ENCODE data around the gene PPM1L. TPM values are rescaled to one million over a fixed set of nuclear protein-coding genes. Genes with fewer than 3 reads are reported as not detected.
A peak's percentile ranks its signal among the peaks of the same experiment; 100 is the strongest.

The PPM1L gene
- total RNA-seq, 2 donors from 2014 or later = 2.1 to 3.5 TPM

GRCh38 chr3:160754855-160755747 is 930 bp upstream of the PPM1L start:
- H3K36me3 Mint-ChIP-seq = peaks cover 6 to 14% of the 10 kb centered on the region in 2 donors
- ATAC-seq (peak; percentile 87), DNase-seq (ENCODE audit: low spot score in 2 of 2) (peak; percentile 83 to 87)
- H3K9me3 Mint-ChIP-seq = no peaks in the 10 kb centered on the region
- H3K27ac Mint-ChIP-seq = peak overlapping the region; percentile 92 to 96

DNA sequence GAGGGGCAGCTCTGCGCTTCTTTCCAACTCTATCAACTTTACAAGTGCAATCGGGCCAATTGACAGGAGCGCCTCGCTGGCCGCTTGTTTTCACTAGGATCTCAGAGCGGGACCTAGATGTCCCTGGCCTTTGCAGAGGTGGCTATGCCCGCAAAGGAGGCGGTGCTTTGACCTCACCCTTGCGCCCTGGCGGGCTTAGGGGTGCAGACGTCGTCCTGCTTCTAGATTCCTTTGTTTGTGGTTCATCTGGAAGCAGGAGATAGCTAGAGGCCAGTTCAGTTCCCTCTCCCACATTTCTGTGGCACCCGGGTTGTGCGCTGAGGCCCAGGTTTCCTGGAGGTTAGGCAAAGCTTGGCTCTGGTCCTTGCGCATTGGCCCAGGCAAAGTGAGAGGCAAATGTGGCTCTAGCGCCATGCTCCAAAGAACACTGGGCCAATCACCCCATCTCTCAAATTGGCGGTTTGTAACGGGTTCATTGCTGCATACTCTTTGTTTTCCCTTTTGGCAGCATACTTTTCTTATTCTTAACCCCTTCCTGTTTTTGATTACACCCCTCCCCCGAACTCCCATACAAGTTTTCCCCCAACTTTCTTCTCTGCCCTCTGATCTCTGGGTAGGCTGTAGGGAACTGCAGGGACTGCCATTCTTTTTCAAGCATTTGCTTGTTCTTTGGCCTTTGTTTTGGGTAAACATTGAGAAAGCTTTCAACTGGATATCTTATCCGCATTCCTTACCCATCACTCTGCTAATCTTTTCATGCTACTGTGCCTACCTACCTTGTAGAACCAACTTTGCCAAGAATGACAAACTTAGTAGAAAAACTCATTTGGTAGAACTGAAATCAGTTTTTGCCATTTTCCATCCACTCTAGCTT is 1.4 kb downstream of the PPM1L start:
- Mint-ChIP-seq H3K9me3 (no peaks in the 10 kb centered on the region), H3K36me3 (peaks cover 6 to 14% of the 10 kb centered on the region in 2 donors), H3K27ac (no peak overlapping the region)
- no peak for DNase-seq (ENCODE audit: low spot score in 2 of 2)
- no peak for ATAC-seq

GRCh38 chr3:160758929-160759577 is 3.0 kb downstream of the PPM1L start:
- ATAC-seq = no peak

DNA sequence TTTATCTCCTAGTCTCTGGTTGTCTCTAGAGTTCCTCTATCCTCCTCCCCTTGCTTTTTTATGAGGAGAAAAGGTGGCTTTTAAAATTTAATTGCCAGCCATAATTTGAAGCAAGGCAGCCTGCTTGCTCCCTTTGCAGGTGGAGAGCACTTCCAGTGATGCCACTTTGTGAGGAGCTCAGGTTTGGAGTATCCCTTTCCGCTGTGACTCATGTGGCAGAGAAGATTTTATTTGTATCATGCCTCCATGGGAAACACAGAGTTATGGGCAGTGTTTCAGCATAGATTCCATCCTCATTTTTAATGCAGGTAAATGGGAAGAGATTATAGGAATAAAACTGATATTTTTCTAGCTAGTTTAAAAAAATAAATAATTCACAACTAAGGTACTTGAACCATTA is 7.0 kb downstream of the PPM1L start:
- DNase-seq (ENCODE audit: low spot score in 2 of 2) = no peak
- H3K9me3 Mint-ChIP-seq = no peaks in the 10 kb centered on the region
- no peak overlapping the region for H3K27ac Mint-ChIP-seq
- ATAC-seq = no peak
- H3K36me3 Mint-ChIP-seq = no peaks in the 10 kb centered on the region

More at GRCh38 chr3:160758929-160759577, 3.0 kb downstream of the PPM1L start:
- H3K27ac Mint-ChIP-seq = no peak overlapping the region
- H3K36me3 Mint-ChIP-seq = peaks cover 6 to 14% of the 10 kb centered on the region in 2 donors
- no peak for DNase-seq (ENCODE audit: low spot score in 2 of 2)
- no peaks in the 10 kb centered on the region for H3K9me3 Mint-ChIP-seq

DNA sequence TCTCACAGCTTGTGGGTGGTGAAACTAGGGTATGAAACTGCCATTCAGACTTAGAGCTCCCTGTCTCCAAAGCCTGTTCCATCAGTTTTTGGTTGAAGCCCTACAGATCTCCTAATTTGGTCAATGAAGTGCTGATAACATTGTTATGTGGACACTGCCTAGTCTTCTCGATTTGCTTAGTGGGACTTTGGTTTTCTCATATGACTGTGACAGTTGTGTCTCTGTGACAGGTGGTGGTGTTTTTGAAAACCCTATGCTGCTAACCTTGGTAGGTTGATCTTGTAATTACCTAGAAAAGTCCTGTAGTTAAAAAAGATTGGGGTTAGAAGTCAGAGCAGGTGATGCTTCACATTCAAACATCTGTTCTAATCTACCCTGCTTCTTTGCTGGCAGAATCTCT is 9.2 kb downstream of the PPM1L start:
- no peaks in the 10 kb centered on the region for H3K36me3 Mint-ChIP-seq
- H3K27ac Mint-ChIP-seq = no peak overlapping the region
- ATAC-seq (no peak), DNase-seq (ENCODE audit: low spot score in 2 of 2) (no peak)
- no peaks in the 10 kb centered on the region for H3K9me3 Mint-ChIP-seq

DNA sequence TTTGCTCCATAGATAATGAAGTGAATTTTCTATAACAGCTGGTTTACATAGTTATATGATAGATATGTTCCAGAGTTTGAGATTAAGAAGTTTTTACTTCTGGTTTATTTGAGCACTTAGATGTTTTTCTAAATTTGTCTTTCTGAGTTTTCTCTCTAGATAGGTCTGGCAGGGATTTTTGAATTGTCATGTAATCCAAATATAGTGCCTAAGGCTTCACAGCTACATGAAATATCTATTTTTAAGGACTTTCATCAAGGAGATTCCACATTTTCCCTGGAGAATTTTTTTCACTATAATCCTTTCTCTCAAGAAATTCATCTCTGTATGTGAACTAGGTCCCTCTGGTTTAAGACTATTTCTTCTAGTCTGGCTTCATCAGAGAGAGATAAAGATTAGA is 12.0 kb downstream of the PPM1L start:
- ATAC-seq (no peak), DNase-seq (ENCODE audit: low spot score in 2 of 2) (no peak)
- H3K27ac Mint-ChIP-seq = no peak overlapping the region
- no peaks in the 10 kb centered on the region for H3K36me3 Mint-ChIP-seq
- H3K9me3 Mint-ChIP-seq = no peaks in the 10 kb centered on the region

DNA sequence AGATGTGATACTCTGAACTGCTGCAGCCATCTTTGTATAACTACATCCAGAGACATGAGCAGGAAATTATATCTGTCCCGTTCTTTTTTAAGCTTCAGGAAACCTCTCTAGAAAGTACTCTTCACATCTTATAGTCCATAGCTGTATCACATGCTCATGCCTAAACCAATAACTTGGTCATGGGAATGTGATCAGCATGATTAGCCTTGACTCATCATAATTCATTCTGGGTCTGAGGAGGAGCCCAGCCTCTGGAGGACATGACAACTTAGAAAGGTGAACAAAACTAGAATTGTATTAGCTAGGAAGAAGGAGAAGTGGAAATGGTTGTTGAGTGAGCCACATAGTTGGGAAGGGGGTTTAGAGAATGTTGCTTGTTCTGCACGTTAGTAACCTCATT is 12.9 kb downstream of the PPM1L start:
- no peak for DNase-seq (ENCODE audit: low spot score in 2 of 2)
- Mint-ChIP-seq H3K9me3 (no peaks in the 10 kb centered on the region), H3K27ac (no peak overlapping the region), H3K36me3 (no peaks in the 10 kb centered on the region)
- no peak for ATAC-seq

GRCh38 chr3:160771811-160772459 is 15.9 kb downstream of the PPM1L start:
- H3K27ac Mint-ChIP-seq = no peak overlapping the region
- no peaks in the 10 kb centered on the region for H3K9me3 Mint-ChIP-seq
- no peaks in the 10 kb centered on the region for H3K36me3 Mint-ChIP-seq
- ATAC-seq (no peak), DNase-seq (ENCODE audit: low spot score in 2 of 2) (no peak)

DNA sequence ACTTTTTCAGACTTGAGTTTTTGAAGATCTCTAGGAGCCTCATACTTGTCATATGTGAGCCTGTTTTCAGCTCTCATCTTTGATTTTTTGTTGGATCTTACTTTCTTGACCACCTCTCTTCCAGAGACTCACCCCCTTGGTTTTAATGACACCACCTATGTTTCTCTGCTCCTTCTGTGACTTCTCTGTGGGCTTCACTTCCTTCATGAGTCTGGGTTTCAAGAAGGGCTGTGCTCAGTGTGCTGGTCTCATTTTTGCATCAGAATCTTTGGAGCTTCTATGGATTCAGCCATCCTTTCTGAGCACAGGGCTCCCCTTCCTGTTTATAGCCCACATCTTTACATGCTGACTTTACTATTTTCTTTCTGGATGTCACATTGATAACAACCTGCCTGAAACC is 17.7 kb downstream of the PPM1L start:
- ATAC-seq (peak; percentile 66 to 97), DNase-seq (ENCODE audit: low spot score in 2 of 2) (no peak)
- Mint-ChIP-seq H3K9me3 (no peaks in the 10 kb centered on the region), H3K36me3 (no peaks in the 10 kb centered on the region), H3K27ac (peak overlapping the region in 1 of 2 donors; percentile 3)

DNA sequence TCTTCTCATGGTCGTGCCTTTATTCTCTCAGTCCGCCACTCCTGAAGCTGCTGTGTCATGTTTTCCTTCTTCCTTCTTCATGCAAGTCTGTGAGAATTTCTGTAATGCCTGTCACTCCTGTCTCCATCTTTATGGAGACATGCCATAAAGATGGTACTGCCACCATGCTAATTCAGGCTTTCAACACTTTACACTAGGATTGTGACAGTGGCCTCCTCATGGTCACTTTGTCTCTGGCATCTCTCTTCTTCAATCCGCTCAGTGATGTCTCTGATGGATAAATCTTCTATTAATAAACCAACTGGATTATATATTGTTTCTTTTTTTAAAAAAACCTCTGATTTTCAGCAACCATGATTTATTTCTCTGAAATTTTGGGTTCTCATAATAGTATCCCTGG is 18.1 kb downstream of the PPM1L start:
- no peaks in the 10 kb centered on the region for H3K9me3 Mint-ChIP-seq
- peak overlapping the region in 1 of 2 donors; percentile 3 for H3K27ac Mint-ChIP-seq
- ATAC-seq (no peak), DNase-seq (ENCODE audit: low spot score in 2 of 2) (no peak)
- no peaks in the 10 kb centered on the region for H3K36me3 Mint-ChIP-seq

DNA sequence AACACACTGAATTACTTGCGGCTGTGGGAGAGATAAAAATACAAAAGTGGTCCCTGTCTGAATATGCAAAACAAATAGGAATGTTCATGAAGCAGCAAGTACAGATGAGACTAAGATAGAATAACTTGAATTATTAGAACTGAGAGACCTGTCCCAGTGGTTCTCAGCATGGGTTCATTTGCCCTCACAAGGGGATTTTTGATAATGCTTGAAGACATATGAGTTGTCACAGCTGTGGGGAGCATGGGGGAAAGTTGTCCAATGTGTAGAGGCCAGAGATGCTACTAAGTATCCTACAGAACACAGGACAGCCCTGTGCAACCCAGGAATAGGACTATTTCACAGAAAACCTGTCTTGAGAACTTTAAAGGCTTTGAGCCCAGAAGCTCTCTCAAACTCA is 22.4 kb downstream of the PPM1L start:
- ATAC-seq = no peak
- Mint-ChIP-seq H3K27ac (no peak overlapping the region), H3K36me3 (no peaks in the 10 kb centered on the region)

GRCh38 chr3:160779040-160779439 is 23.0 kb downstream of the PPM1L start:
- Mint-ChIP-seq H3K9me3 (no peaks in the 10 kb centered on the region), H3K36me3 (no peaks in the 10 kb centered on the region), H3K27ac (no peak overlapping the region)
- DNase-seq (ENCODE audit: low spot score in 2 of 2) = no peak
- ATAC-seq = no peak

More for the DNA sequence above, 22.4 kb downstream of the PPM1L start:
- no peak for DNase-seq (ENCODE audit: low spot score in 2 of 2)
- H3K9me3 Mint-ChIP-seq = no peaks in the 10 kb centered on the region

DNA sequence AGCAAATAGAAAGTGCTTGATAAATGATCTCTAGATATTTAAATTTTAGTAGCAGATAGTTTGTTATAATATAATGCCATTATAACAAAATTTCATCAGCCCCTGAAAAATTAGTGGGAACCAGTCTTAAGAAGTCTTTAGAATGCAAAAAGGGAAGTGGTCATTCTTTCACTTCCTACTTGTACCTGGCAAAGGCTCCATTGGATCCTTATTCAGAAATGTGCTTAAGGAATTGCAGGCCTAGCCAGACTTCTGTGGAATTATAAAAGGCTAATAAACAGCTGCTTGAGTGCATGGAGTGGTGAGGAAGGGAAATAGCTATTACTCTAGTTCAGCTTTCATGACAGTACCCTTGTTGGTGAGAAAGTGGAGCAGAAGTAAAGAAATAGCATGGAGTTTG is 24.2 kb downstream of the PPM1L start:
- DNase-seq (ENCODE audit: low spot score in 2 of 2) (no peak), ATAC-seq (no peak)
- Mint-ChIP-seq H3K36me3 (no peaks in the 10 kb centered on the region), H3K9me3 (no peaks in the 10 kb centered on the region), H3K27ac (no peak overlapping the region)

- DNase-seq (ENCODE audit: low spot score in 2 of 2) = no peak
- no peaks in the 10 kb centered on the region for H3K36me3 Mint-ChIP-seq
- H3K27ac Mint-ChIP-seq = no peak overlapping the region
- ATAC-seq = no peak
- H3K9me3 Mint-ChIP-seq = no peaks in the 10 kb centered on the region
Observed at GRCh38 chr3:160781402-160781801, 25.4 kb downstream of the PPM1L start.

GRCh38 chr3:160781863-160782262 is 25.8 kb downstream of the PPM1L start:
- no peak for DNase-seq (ENCODE audit: low spot score in 2 of 2)
- H3K9me3 Mint-ChIP-seq = no peaks in the 10 kb centered on the region
- no peaks in the 10 kb centered on the region for H3K36me3 Mint-ChIP-seq
- no peak for ATAC-seq
- no peak overlapping the region for H3K27ac Mint-ChIP-seq

- no peak for ATAC-seq
- Mint-ChIP-seq H3K36me3 (peaks cover 0 to 6% of the 10 kb centered on the region in 2 donors), H3K27ac (no peak overlapping the region), H3K9me3 (no peaks in the 10 kb centered on the region)
- no peak for DNase-seq (ENCODE audit: low spot score in 2 of 2)
Observed at GRCh38 chr3:160784853-160785252, 28.8 kb downstream of the PPM1L start.

Data from activated naive CD4-positive, alpha-beta T cell treated with anti-CD3 and anti-CD28 coated beads, Interleukin-2, amount 50 U/mL, for 72 hours (primary cell).